GM12878 (cell line): ENCODE data around the gene SUCO. TPM values are rescaled to one million over a fixed set of nuclear protein-coding genes. Genes with fewer than 3 reads are reported as not detected.

Experiments used
- ATAC-seq: fragments of 200-7000 bp; cut with Tn5 transposase; 3 replicates; pipeline ENCODE4 v1.9.1; 2020; ENCODE audit warnings: mild to moderate bottlenecking, moderate library complexity
- BruUV-seq: library from RNA; stranded (reverse); fragments of 400-500 nt; replicated peaks from 2 replicates; lab custom pipeline; 2021; lab: Mats Ljungman, UMichigan
- CTCF ChIA-PET: fragments of 300-600 bp; sonication (Branson Sonifier 250); formaldehyde crosslinking; extraction: SDS; loops from one replicate; lab custom pipeline; 2021; ENCODE audit warnings: inconsistent platforms; lab: Yijun Ruan, JAX
- POLR2A ChIA-PET: fragments of 350-600 bp; formaldehyde crosslinking; extraction: SDS; loops from one replicate; lab custom pipeline; 2021; ENCODE audit warnings: inconsistent platforms; lab: Charles Lee
- RAD21 ChIA-PET: fragments of 300-600 bp; sonication (Branson Sonifier 250); formaldehyde crosslinking; loops from one replicate; lab custom pipeline; 2023; ENCODE audit warnings: antibody characterized with exemption; ENCODE audit not compliant: unreplicated experiment; lab: Charles Lee
- SMC1A ChIA-PET: fragments of 300-600 bp; sonication (Branson Sonifier 250); formaldehyde crosslinking; loops from one replicate; lab custom pipeline; 2023; ENCODE audit not compliant: unreplicated experiment, uncharacterized antibody; lab: Charles Lee
- DNase-seq: peaks from one replicate; pipeline ENCODE4 v3.0.0-alpha.2; 2011; ENCODE audit warnings: low read depth, low spot score
- FAIRE-seq: peaks from 3 replicates; lab custom pipeline; 2011; peaks lifted over from hg19 to GRCh38; lab: Jason Lieb, UNC
- H2AFZ ChIP-seq: 2 replicates; pipeline ENCODE4 v1.6.0; 2011; ENCODE audit warnings: low read depth, low read length, control low read depth; ENCODE audit not compliant: control insufficient read depth
- H3K27ac ChIP-seq: 2 replicates; pipeline ENCODE4 v1.5.1; 2011; ENCODE audit warnings: control low read depth; ENCODE audit not compliant: control insufficient read depth, insufficient read depth
- H3K27me3 ChIP-seq, 2 experiments: replicated peaks in 1 of 2; 2 replicates each; pipeline versions ENCODE4 v1.6.0 to v1.6.1; 2011; ENCODE audit warnings: low read length in 1 of 2; ENCODE audit not compliant: control insufficient read depth in 2 of 2, insufficient read depth in 2 of 2
- H3K36me3 ChIP-seq, 2 experiments: 2 replicates each; pipeline ENCODE4 v1.5.1; 2011; ENCODE audit warnings: low read length in 1 of 2; ENCODE audit not compliant: control insufficient read depth in 2 of 2, insufficient read depth in 2 of 2
- H3K4me1 ChIP-seq: 2 replicates; pipeline ENCODE4 v1.6.1; 2011; ENCODE audit warnings: mild to moderate bottlenecking, low read length, moderate library complexity, mixed read lengths; ENCODE audit not compliant: control insufficient read depth, insufficient read depth
- H3K4me2 ChIP-seq: 2 replicates; pipeline ENCODE4 v1.6.0; 2011; ENCODE audit warnings: control low read depth; ENCODE audit not compliant: control insufficient read depth, insufficient read depth
- H3K4me3 ChIP-seq: fragments of 200-600 bp; sonication (generic); 2 replicates; pipeline ENCODE4 v1.5.1; 2016
- H3K79me2 ChIP-seq: 2 replicates; pipeline ENCODE4 v1.6.0; 2011; ENCODE audit warnings: low read length; ENCODE audit not compliant: control insufficient read depth, insufficient read depth
- H3K9ac ChIP-seq: 2 replicates; pipeline ENCODE4 v1.8.0; 2011; ENCODE audit warnings: low read length, control low read depth, mixed read lengths; ENCODE audit not compliant: control insufficient read depth, insufficient read depth
- H3K9me3 ChIP-seq: replicated peaks from 3 replicates; pipeline ENCODE4 v1.5.1; 2011; ENCODE audit warnings: mild to moderate bottlenecking, low read length; ENCODE audit not compliant: control insufficient read depth, insufficient read depth
- H4K20me1 ChIP-seq: 2 replicates; pipeline ENCODE4 v1.6.0; 2011; ENCODE audit not compliant: control insufficient read depth, insufficient read depth
- ATF2 ChIP-seq: IDR thresholded peaks from 2 replicates; pipeline ENCODE4 v1.6.1; 2012; ENCODE audit warnings: low read length, inconsistent platforms
- CBFB ChIP-seq: IDR thresholded peaks from 2 replicates; pipeline ENCODE4 v1.6.1; 2016; ENCODE audit warnings: antibody characterized with exemption, low read depth
- CHD2 ChIP-seq: IDR thresholded peaks from 2 replicates; pipeline ENCODE4 v1.6.1; 2011; ENCODE audit warnings: low read depth, low read length, improper control_type of control experiment, borderline replicate concordance
- CHD4 ChIP-seq: fragments of 200-600 bp; sonication (generic); IDR thresholded peaks from 2 replicates; pipeline ENCODE4 v1.6.1; 2016; ENCODE audit warnings: mild to moderate bottlenecking
- EGR1 ChIP-seq, 2 experiments: IDR thresholded peaks; 1 replicate in 1 of 2; 2 replicates in 1 of 2; pipeline ENCODE4 v1.6.1; 2011 to 2012; ENCODE audit warnings: low read depth in 2 of 2, low read length in 2 of 2, borderline replicate concordance in 1 of 2, mild to moderate bottlenecking in 1 of 2, moderate library complexity in 1 of 2
- ETV6 ChIP-seq, 2 experiments: fragments of 450-650 bp in 1 of 2; IDR thresholded peaks in 1 of 2; conservative IDR thresholded peaks in 1 of 2; 2 replicates each; pipeline ENCODE4 v1.6.1; 2014; ENCODE audit warnings: antibody characterized with exemption in 1 of 2, borderline replicate concordance in 1 of 2, low read depth in 1 of 2, mild to moderate bottlenecking in 1 of 2, moderate library complexity in 1 of 2
- FOS ChIP-seq: IDR thresholded peaks from 3 replicates; pipeline ENCODE4 v1.6.1; 2011; ENCODE audit warnings: borderline replicate concordance; ENCODE audit not compliant: insufficient read length; ENCODE audit errors: extremely low read depth
- NFXL1 ChIP-seq: fragments of 450-650 bp; IDR thresholded peaks from 2 replicates; pipeline ENCODE4 v1.6.1; 2017; ENCODE audit warnings: antibody characterized with exemption, mild to moderate bottlenecking, borderline replicate concordance
- NR2C2 ChIP-seq: IDR thresholded peaks from 2 replicates; pipeline ENCODE4 v1.6.1; 2011; ENCODE audit warnings: borderline replicate concordance, low read depth; ENCODE audit not compliant: control insufficient read depth, insufficient read length
- NRF1 ChIP-seq: conservative IDR thresholded peaks from 2 replicates; pipeline ENCODE4 v1.6.1; 2011; ENCODE audit warnings: mild to moderate bottlenecking, low read depth, low read length, improper control_type of control experiment
- POLR2A ChIP-seq: IDR thresholded peaks from 2 replicates; pipeline ENCODE4 v1.6.1; 2011; ENCODE audit warnings: low read depth, mild to moderate bottlenecking, low read length
- SUPT20H ChIP-seq: IDR thresholded peaks from 2 replicates; pipeline ENCODE4 v1.6.1; 2011; ENCODE audit warnings: low read depth, mild to moderate bottlenecking, low read length, moderate library complexity, borderline replicate concordance; ENCODE audit not compliant: control insufficient read depth
- TAF1 ChIP-seq: IDR thresholded peaks from 2 replicates; pipeline ENCODE4 v1.6.1; 2011; ENCODE audit warnings: mild to moderate bottlenecking, low read depth, low read length, borderline replicate concordance
- TARDBP ChIP-seq: IDR thresholded peaks from 2 replicates; pipeline ENCODE4 v1.6.1; 2016; ENCODE audit warnings: borderline replicate concordance
- TBL1XR1 ChIP-seq: IDR thresholded peaks from 2 replicates; pipeline ENCODE4 v1.6.1; 2012; ENCODE audit warnings: low read depth, low read length, improper control_type of control experiment
- TCF12 ChIP-seq: IDR thresholded peaks from 2 replicates; pipeline ENCODE4 v1.6.1; 2011; ENCODE audit warnings: low read depth, mild to moderate bottlenecking, low read length
- USF1 ChIP-seq: IDR thresholded peaks from 2 replicates; pipeline ENCODE4 v1.6.1; 2011; ENCODE audit warnings: borderline replicate concordance, low read depth, mild to moderate bottlenecking, moderate library complexity, mixed read lengths, low read length; ENCODE audit not compliant: insufficient read depth; ENCODE audit errors: extremely low read length
- ZNF207 ChIP-seq: fragments of 450-650 bp; IDR thresholded peaks from 2 replicates; pipeline ENCODE4 v1.6.1; 2014; ENCODE audit warnings: antibody characterized with exemption, mild to moderate bottlenecking, borderline replicate concordance
- ZNF592 ChIP-seq: fragments of 450-650 bp; IDR thresholded peaks from 2 replicates; pipeline ENCODE4 v1.6.1; 2017; ENCODE audit warnings: mild to moderate bottlenecking, moderate library complexity
- WGBS: methylation state at CpG from one replicate; pipeline ENCODE4 v1.1.6; 2016; ENCODE audit warnings: low lambda C conversion rate; ENCODE audit not compliant: insufficient replicate concordance, insufficient coverage; ENCODE audit errors: missing lambda C conversion rate; 5-methylcytosine and 5-hydroxymethylcytosine counted together
- in situ Hi-C: fragments of 300-500 bp; cut with MboI; formaldehyde crosslinking; loops from 9 replicates; pipeline ENCODE4 v1.14.3; 2018; ENCODE audit warnings: mixed read lengths
- intact Hi-C: fragments of 100-400 bp; cut with micrococcal nuclease; formaldehyde crosslinking; loops from one replicate; pipeline ENCODE4 v1.14.2; 2022; ENCODE audit not compliant: unreplicated experiment
- polyA plus RNA-seq, 11 experiments: library from polyadenylated mRNA; depleted of rRNA in 4 of 11; unstranded in 6 of 11; stranded (reverse) in 5 of 11; fragments of >200 nt; fragmentation: Nextera tagmentation in 4 of 11; fragmentation: Illumina TruSeq in 1 of 11; extraction: Ambion mirVana in 4 of 11; extraction: Trizol in 1 of 11; gene quantifications; 1 replicate in 1 of 11; 2 replicates in 10 of 11; pipeline versions ENCODE4 v1.2.1 to v1.2.3, GENCODE V29; 2011 to 2016; ENCODE audit warnings: inconsistent platforms in 2 of 11, missing spikeins in 2 of 11, low read depth in 1 of 11
- total RNA-seq, 4 experiments: library from RNA; depleted of rRNA in 3 of 4; stranded (reverse); fragments of >200 nt in 3 of 4; fragmentation: Illumina TruSeq in 1 of 4; extraction: Trizol in 1 of 4; gene quantifications; 2 replicates each; pipeline versions ENCODE4 v1.2.1 to v1.2.3, GENCODE V29; 2013 to 2021

The SUCO gene
- total and polyA plus RNA-seq, 10 of the 15 experiments (the other 5 are each of a cell fraction or from before 2014, with no cell fraction given), result 1.7 to 15.3 (median 8.4) TPM

- no peak for ATAC-seq
- in situ Hi-C loops, result no loop called here
- no peak overlapping the region for H2AFZ ChIP-seq
- H3K36me3 ChIP-seq, result no peaks in the 10 kb centered on the region
- no peaks in the 10 kb centered on the region for H3K9me3 ChIP-seq
- TF ChIP-seq CHD2 (no peak), SUPT20H (no peak), TBL1XR1 (no peak), FOS (no peak), TCF12 (no peak), NRF1 (no peak), ETV6 (conservative IDR thresholded peaks at IDR 0.05 in 1 of 2, IDR thresholded peaks at IDR 0.05 in 1 of 2; ENCODE audit: borderline replicate concordance in 1 of 2, low read depth in 1 of 2) (no peak), ZNF207 (no peak), CHD4 (no peak), NFXL1 (no peak), ATF2 (no peak), TAF1 (no peak), POLR2A (no peak), ZNF592 (no peak), TARDBP (no peak), USF1 (no peak), EGR1 (IDR thresholded peaks at IDR 0.05; ENCODE audit: borderline replicate concordance in 1 of 2, low read depth in 2 of 2, low read length in 2 of 2) (no peak), CBFB (no peak), NR2C2 (no peak)
- no peak overlapping the region for H3K9ac ChIP-seq
- no peak for FAIRE-seq
- H3K4me2 ChIP-seq, result no peak overlapping the region
- H3K79me2 ChIP-seq, result no peaks in the 10 kb centered on the region
- RAD21 ChIA-PET, result interaction anchor here (0.6 to 1.1 kb wide), 2 partner anchors 12 to 22 kb away, joined by 3 to 4 read pairs; no protein-coding TSS in a partner anchor
- peaks cover 31% of the 10 kb centered on the region for H3K4me1 ChIP-seq
- H3K4me3 ChIP-seq, result no peak overlapping the region
- H3K27me3 ChIP-seq, result peaks cover 1 to 10% of the 10 kb centered on the region in 2 experiments; a peak in 2 of 4 replicates
- H3K27ac ChIP-seq, result no peak overlapping the region
- 57% methylated on average over 8 of the region's 8 CpGs for WGBS
- CTCF ChIA-PET, result interaction anchor here (0.7 to 2.2 kb wide), 7 partner anchors 20 to 80 kb away, joined by 3 to 4 read pairs (median 3); no protein-coding TSS in a partner anchor
- DNase-seq, result no peak
- POLR2A ChIA-PET, result no interaction called here
- no peaks in the 10 kb centered on the region for H4K20me1 ChIP-seq
- intact Hi-C loops, result no loop called here
- SMC1A ChIA-PET, result interaction anchor here (0.9 to 1.4 kb wide), 7 partner anchors 10 to 79 kb away, joined by 3 to 6 read pairs (median 3); partner anchors contain the start of gene FASLG
- no TSS peak for BruUV-seq
These were observed 107.2 kb downstream of the SUCO start for GRCh38 chr1:172640111-172640510.
